ENCODE data around the gene REEP5.
"Not testable (repeated sequence)": the region's sequence is repeated elsewhere in the genome, so short reads cannot be mapped to it uniquely, and the experiment has no call there.

The REEP5 gene

GRCh38 chr5:112931473-112931872, 9.4 kb upstream of the REEP5 start:
- no peak for DNase-seq

GRCh38 chr5:112930082-112930344, 8.0 kb upstream of the REEP5 start:
- DNase-seq = no peak

- no peak for DNase-seq
Measured at GRCh38 chr5:112929336-112930081, 7.5 kb upstream of the REEP5 start.

GRCh38 chr5:112923988-112924387, 2.0 kb upstream of the REEP5 start:
- no peak for DNase-seq

GRCh38 chr5:112923148-112923917, 1.3 kb upstream of the REEP5 start:
- DNase-seq = peak; percentile 53

GRCh38 chr5:112921026-112921832, 798 bp downstream of the REEP5 start:
- peak; percentile 73 for DNase-seq

- no peak for DNase-seq
Measured at GRCh38 chr5:112919972-112920371, 2.1 kb downstream of the REEP5 start.

GRCh38 chr5:112918679-112919078, 3.3 kb downstream of the REEP5 start:
- no peak for DNase-seq

- no peak for DNase-seq
Measured at GRCh38 chr5:112918136-112918535, 3.9 kb downstream of the REEP5 start.

GRCh38 chr5:112917453-112917995, 4.5 kb downstream of the REEP5 start:
- DNase-seq = no peak

- DNase-seq = no peak
Measured at GRCh38 chr5:112915831-112916230, 6.2 kb downstream of the REEP5 start.

GRCh38 chr5:112914584-112914983, 7.4 kb downstream of the REEP5 start:
- no peak for DNase-seq

GRCh38 chr5:112910529-112910928, 11.5 kb downstream of the REEP5 start:
- no peak for DNase-seq

GRCh38 chr5:112908854-112909253, 13.2 kb downstream of the REEP5 start:
- no peak for DNase-seq

GRCh38 chr5:112907166-112907631, 14.8 kb downstream of the REEP5 start:
- DNase-seq = no peak

- DNase-seq = no peak
Measured at GRCh38 chr5:112906637-112907036, 15.4 kb downstream of the REEP5 start.

GRCh38 chr5:112904996-112905395, 17.0 kb downstream of the REEP5 start:
- not testable (repeated sequence) for DNase-seq

GRCh38 chr5:112902561-112902960, 19.5 kb downstream of the REEP5 start:
- no peak for DNase-seq

GRCh38 chr5:112895682-112896081, 26.3 kb downstream of the REEP5 start:
- no peak for DNase-seq

GRCh38 chr5:112892776-112893175, 29.3 kb downstream of the REEP5 start:
- no peak for DNase-seq

GRCh38 chr5:112892066-112892465, 30.0 kb downstream of the REEP5 start:
- DNase-seq = not testable (repeated sequence)

- no peak for DNase-seq
Measured at GRCh38 chr5:112886975-112887374, 35.1 kb downstream of the REEP5 start.

- DNase-seq = no peak
Measured at GRCh38 chr5:112885001-112885400, 37.0 kb downstream of the REEP5 start.

Data from NK-92 treated with Interleukin-12 subunit alpha and Interleukin-12 subunit beta, amount 100 ng/mL, for 24 hours (cell line).